GM18858 (cell line): Measurements from ENCODE around the gene PSG7.
"Not testable (repeated sequence)": the region's sequence is repeated elsewhere in the genome, so short reads cannot be mapped to it uniquely, and the experiment has no call there.

Source experiments
- ATAC-seq: cut with Tn5 transposase; IDR thresholded peaks from one replicate; pipeline ENCODE4 v1.9.1; 2021; ENCODE audit not compliant: unreplicated experiment

The PSG7 gene

GRCh38 chr19:42916931-42917330, 20.1 kb downstream of the PSG7 start:
- not testable (repeated sequence) for ATAC-seq

GRCh38 chr19:42913516-42913915, 23.5 kb downstream of the PSG7 start:
- ATAC-seq, result not testable (repeated sequence)

- ATAC-seq, result not testable (repeated sequence)
Measured at GRCh38 chr19:42912941-42913340, 24.1 kb downstream of the PSG7 start.

GRCh38 chr19:42911731-42912130, 25.3 kb downstream of the PSG7 start:
- not testable (repeated sequence) for ATAC-seq

- not testable (repeated sequence) for ATAC-seq
Measured at GRCh38 chr19:42906162-42906561, 30.8 kb downstream of the PSG7 start.

- not testable (repeated sequence) for ATAC-seq
Measured at GRCh38 chr19:42900561-42900960, 36.4 kb downstream of the PSG7 start.

GRCh38 chr19:42899674-42900073, 37.3 kb downstream of the PSG7 start:
- not testable (repeated sequence) for ATAC-seq

- not testable (repeated sequence) for ATAC-seq
Measured at GRCh38 chr19:42899110-42899509, 37.9 kb downstream of the PSG7 start.

GRCh38 chr19:42898656-42899055, 38.4 kb downstream of the PSG7 start:
- ATAC-seq, result not testable (repeated sequence)

GRCh38 chr19:42897729-42898128, 39.3 kb downstream of the PSG7 start:
- not testable (repeated sequence) for ATAC-seq

GRCh38 chr19:42890446-42890845, 46.6 kb downstream of the PSG7 start:
- ATAC-seq, result not testable (repeated sequence)

- not testable (repeated sequence) for ATAC-seq
Measured at GRCh38 chr19:42887876-42888445, 49.0 kb downstream of the PSG7 start.

GRCh38 chr19:42882730-42883129, 54.3 kb downstream of the PSG7 start:
- ATAC-seq, result not testable (repeated sequence)

GRCh38 chr19:42882010-42882409, 55.0 kb downstream of the PSG7 start:
- ATAC-seq, result not testable (repeated sequence)

GRCh38 chr19:42881279-42881678, 55.7 kb downstream of the PSG7 start:
- ATAC-seq, result not testable (repeated sequence)

- ATAC-seq, result not testable (repeated sequence)
Measured at GRCh38 chr19:42880621-42881020, 56.4 kb downstream of the PSG7 start.

- ATAC-seq, result no peak
Measured at GRCh38 chr19:42879613-42880012, 57.4 kb downstream of the PSG7 start, which contains the start of gene PSG1. Gene PSG1, minus strand, starts transcription at chr19:42879713. Its CDS starts 132 bp downstream, at chr19:42879581.

GRCh38 chr19:42876596-42876995, 60.4 kb downstream of the PSG7 start:
- not testable (repeated sequence) for ATAC-seq

GRCh38 chr19:42875881-42876280, 61.1 kb downstream of the PSG7 start:
- not testable (repeated sequence) for ATAC-seq

GRCh38 chr19:42874901-42875813, 61.9 kb downstream of the PSG7 start:
- ATAC-seq, result not testable (repeated sequence)

GRCh38 chr19:42874136-42874535, 62.9 kb downstream of the PSG7 start:
- ATAC-seq, result not testable (repeated sequence)
